HG03135 (cell line): ENCODE measurements around the gene KMT5C.

Source experiments
- ATAC-seq: cut with Tn5 transposase; IDR thresholded peaks from one replicate; pipeline ENCODE4 v1.9.1; 2021; ENCODE audit warnings: mild to moderate bottlenecking, moderate library complexity; ENCODE audit not compliant: unreplicated experiment

Gene KMT5C

DNA sequence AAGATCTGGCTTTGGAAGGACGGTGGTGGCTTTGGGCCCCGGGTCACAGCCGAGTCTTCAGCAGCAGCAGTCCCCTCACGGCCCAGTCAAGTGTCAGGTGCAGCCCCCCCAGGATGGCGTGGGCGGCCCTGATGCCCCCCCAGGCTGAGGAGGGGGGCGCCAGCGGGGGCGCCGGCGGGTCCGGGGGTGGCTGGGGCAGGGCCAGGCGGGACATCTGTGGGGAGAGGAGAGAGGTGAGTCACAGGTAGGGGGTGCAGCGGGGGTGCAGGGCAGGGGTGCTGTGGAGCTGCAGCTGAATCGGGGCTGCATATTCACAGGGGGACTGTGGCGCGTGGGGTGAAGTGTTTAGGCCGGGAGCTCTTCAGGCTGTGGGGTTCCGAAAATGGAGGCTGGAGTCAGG, 26.3 kb downstream of the KMT5C start:
- ATAC-seq: no peak

DNA sequence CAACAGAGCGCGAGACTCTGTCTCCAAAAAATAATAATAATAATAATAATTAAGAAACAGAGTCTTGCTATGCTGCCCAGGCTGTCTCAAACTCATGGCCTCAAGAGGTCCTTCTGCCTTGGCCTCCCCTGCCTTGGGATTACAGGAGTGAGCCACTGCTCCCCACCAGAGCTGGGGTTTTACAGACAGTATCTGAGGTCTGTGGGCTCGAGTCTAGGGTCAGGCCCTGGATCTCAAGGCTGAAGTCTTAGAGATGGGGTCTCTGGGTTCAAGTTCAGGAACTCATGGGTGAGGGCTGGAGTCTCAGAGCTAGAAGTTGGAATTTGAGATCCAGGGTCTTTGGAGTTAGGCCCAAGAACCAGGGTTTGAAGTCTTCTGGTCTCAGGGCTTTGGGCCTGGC, 27.1 kb downstream of the KMT5C start:
- ATAC-seq: no peak

DNA sequence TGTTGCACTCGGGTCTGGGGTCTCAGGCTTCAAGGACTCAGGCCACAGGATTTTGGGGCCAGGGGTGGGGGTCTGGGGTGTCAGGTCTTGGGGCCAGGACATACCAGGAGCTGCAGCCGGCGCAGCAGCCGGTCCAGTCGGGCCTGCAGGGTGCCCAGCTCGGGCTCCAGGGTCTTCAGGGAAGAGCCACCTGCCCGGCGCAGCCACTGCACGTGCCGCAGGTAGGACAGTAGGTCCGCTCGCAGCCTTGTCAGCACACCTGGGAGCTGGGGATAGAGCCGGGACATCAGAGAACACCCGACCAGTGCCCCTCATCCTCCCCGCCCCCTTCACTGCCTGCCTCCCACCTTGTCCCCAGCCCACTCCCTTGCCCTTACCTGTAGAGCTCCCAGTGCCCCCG, 28.4 kb downstream of the KMT5C start:
- no peak for ATAC-seq

DNA sequence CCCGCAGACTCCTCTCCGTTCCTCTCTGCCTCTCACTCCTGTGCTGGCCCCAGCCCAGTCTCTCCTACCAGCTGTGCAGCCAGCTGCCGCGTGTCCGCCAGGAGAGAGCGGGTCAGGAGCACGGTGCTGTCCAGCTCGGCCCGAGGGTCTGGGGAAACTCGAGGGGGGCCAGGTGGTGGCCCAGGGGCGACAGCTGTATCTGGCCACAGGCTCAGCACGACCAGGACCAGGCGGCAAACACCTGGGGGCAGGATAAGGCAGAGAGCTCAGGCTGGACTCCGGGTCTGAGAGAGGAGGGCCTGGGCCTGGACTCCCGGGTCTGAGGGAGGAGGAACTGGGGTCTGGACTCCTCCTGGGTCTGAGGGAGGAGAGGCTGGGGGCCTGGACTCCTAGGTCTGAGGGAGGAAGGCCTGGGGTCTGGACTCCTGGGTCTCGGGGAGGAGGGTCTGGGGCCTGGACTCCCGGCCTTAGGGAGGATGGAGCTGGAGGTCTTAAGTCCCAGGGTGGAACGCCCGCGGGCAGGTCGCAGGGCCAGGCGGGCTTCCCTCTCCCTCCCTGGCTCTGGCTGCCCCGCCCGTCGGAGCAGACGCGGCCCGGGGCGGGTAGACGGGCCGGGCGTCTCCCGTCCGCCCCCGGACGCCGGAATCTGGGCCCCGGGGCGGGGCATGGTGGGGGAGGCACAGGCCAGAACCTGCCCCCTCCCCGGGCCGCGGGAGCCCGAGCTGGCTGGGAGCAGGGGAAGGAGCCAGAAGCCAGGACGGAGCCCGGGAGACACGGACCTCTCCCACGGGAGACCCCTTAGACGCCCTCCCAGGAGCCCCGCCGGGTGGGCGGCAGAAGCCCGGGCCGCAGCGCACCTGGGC, 29.3 kb downstream of the KMT5C start:
- no peak for ATAC-seq

DNA sequence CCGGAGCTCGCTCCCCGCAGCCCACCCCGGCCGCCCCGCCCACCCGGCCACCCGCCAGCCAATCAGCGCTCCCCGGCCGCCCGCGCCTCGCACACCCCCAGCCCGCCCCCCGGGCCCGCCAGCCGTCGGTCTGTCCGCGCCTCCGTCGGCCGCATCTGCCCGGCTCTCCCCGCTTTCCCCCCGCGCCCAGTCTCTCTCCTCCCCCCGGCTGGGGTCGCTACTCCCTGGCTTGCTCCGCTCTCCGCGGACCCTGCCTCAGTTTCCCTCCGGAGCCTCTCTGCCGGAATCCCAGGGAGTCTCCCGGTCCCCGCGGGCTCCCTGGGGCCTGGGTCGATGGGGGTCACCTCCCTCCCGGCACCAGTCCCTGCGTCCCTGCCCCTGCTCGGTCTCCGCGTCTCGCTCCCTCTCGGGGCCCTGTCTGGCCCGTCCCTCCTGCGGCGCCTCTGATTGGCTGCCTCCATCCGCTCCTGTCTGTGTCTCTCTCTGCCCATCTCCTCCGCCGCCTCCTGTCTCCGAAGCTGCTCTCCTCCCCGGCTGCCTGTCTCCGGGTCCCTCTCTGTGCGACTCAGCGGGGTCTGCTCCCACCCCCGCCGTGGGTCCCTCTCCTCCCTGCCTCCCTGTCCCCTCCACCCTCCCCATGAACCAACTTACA, 30.1 kb downstream of the KMT5C start:
- ATAC-seq: no peak

DNA sequence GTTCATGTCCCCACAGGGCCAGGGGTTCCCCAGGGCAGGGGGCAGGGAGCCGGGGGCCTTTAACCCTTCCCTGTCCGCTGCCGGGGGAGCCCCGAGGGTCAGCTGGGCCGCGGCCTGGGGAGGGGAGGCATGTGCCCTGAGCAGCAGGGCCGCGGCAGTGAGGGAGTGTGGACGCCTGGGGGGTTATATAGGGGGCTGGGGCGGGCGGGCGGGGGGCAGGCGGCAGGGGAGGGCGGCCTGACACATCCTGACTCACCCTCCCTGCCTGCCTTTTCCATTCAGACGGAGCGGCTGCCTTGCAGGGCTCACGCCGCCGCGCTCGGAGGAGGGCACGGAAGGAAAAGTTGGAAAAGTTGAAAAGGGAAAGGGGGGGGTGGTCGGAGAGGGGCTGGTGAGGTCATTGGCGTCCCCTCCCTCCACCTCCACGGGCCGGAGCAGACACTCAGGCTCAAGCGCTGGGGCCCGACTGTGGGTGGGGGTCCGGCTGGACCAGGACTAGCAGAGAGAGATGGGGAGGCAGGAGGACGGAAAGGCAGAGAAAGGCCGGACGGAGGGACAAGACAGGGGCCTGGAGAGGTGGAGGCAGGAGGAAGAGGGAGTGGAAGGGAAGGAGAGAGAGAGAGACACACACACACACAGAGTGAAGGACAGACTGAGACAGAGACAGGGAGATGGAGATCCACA, 30.8 kb downstream of the KMT5C start, which contains the start of gene IL11:
TSS of gene IL11 (minus strand) at position 159 of the 684 bp plus-strand sequence. CDS start at position 6, 153 bp downstream.
- ATAC-seq: no peak

DNA sequence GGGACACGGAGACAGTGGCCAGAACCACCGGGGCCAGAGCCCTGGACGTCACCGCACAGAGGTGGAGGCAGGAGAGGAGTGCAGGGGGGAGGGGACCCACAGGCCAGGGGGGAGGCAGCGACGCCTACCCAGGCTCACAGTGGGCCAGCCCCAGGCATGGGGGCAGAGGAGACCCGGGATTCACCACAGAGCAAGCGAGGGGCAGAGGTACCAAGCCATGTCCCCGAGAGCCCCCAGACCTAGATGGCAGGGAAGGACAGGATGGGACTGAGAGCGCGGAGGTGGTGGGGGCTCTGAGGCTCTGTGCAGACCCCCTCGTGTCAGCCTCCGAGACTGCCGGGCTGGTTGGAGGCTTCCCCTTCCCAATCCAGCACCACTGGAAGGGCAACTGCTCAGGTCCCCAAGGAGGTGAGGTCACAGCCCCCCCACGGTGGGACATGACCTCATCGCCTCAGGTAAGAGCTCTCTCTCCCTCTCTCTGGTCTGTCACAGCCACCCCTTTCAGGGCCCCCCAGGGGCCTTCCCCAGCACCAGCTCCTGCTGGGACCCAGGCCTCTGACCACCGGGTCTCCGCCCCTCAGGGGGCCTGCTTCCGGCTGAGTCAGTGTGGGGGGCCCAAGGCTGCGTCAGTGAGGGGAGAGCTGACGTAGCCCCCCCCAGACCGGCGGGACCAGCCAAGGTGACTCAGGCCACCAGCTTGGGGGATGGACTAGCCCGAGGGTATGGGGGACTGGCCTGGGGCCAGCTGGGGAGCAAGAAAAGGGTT, 32.8 kb downstream of the KMT5C start:
- no peak for ATAC-seq

DNA sequence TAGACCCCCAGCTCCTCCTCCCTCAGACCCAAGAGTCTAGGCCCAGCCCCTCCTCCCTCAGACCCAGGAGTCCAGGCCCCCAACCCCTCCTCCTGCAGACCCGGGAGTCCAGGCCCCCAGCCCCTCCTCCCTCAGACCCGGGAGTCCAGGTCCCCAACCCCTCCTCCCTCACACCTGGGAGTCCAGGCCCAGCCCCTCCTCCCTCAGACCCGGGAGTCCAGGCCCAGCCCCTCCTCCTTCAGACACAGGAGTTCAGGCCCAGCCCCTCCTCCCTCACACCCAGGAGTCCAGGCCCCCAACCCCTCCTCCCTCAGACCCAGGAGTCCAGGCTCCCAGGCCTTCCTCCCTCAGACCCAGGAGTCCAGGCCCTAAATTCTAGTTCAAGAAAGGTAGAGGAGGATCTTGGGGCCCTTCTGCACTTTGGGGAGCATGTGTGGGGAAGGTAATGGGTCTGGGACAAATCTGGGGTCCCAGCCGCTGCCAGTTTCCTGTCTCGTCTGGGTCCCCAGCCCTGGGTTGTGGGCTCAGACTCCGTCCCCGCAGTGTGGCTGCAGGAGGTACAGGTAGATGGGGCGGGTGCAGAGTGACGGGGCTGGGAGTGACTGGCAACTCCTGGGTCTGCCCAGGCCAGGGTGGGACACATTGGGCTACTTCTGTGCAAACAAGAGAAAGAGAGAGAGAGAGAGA, 33.8 kb downstream of the KMT5C start:
- ATAC-seq: no peak

DNA sequence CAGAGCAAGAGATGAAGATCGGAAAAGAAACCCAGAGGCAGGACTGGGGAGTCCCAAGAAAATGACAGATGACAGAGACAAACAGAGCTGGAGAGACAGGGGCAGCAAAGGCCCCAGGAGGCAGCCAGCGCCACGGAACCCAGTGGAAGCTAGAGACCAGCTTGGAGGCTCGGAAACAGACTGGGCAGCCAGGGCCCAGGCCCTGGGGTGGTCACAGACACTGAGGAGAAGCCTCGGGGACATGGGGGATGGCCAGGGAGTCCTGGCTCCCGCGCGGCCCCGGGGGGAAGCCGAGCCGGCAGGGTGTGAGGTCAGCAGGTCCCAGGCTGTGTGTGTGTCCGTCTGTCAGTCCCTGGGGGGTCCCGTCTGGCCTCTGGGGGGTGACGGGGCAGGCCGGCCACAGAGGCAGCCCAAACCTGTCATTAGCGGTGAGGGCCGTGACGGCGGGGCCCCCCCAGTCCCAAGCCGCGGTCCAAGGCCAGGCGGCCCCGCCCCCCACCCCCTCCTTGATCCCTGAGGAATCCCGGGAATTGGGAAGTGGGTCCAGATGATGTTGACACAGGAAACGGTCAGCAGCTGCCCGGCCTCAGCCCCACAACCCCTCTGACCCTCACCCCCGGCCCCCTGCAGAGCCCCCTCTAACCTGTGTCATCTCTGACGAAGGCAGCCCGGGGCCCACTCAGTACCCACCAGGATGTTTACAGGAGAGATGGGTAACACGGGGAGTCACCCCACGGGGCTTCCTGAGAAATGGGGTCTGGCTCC, 34.5 kb downstream of the KMT5C start:
- no peak for ATAC-seq

DNA sequence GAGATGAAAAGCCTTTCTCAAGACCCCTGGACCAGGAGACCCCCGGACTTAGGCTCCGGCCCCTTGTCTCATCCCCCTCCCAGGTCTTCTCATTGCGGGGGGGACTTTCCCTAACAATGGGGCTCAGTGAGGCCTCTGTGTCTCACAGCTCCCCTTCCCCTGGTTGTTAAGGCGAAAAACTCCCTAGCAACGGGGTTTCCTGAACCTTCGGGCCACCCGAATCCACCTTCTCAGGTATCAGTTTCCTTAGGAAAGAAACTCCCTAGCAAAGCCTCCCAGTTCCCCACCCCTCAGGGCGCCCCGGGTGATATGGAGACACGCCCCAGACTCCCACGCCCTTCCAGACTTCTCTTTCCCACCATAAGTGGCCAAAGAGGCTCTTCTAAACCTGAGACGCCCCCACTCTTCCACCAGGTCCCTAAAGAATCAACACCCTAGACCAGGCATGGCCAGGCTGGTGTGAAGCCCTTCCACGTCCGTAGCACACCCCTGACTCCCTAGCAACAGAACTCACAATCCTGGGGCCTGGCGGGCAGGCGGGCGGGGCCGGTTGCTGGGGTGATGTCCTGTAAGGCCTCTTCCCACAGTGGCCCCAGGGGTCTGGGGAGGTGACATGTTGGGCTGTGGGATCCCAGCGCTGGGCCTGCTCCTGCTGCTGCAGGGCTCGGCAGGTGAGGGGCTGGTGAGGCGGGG, 36.7 kb downstream of the KMT5C start, which contains the start of gene TMEM190:
TSS of gene TMEM190 (plus strand) at position 586 of the 693 bp plus-strand sequence. CDS start at position 614, 28 bp downstream.
- ATAC-seq: no peak

DNA sequence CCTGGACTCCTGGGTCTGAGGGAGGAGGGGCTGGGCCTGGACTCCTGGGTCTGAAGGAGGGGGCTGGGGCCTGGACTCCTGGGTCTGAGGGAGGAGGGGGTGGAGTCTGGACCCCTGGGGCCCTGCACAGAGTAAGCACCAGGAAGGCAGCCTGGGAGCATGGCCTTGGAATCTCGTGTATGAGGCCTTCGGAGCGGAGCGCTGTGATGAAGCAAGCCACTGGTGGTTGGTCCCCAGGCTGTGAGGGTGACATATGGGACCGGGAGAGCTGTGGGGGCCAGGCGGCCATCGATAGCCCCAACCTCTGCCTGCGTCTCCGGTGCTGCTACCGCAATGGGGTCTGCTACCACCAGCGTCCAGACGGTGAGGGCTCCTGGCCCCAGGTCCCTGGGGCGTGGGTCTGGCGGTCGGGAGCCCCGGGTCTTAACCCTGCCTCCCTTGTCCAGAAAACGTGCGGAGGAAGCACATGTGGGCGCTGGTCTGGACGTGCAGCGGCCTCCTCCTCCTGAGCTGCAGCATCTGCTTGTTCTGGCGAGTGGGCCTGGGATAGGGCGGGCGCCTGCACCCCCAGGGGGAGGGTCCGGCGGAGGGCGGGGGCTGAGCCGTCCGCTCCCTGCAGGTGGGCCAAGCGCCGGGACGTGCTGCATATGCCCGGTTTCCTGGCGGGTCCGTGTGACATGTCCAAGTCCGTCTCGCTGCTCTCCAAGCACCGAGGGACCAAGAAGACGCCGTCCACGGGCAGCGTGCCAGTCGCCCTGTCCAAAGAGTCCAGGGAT, 37.9 kb downstream of the KMT5C start:
- no peak for ATAC-seq

DNA sequence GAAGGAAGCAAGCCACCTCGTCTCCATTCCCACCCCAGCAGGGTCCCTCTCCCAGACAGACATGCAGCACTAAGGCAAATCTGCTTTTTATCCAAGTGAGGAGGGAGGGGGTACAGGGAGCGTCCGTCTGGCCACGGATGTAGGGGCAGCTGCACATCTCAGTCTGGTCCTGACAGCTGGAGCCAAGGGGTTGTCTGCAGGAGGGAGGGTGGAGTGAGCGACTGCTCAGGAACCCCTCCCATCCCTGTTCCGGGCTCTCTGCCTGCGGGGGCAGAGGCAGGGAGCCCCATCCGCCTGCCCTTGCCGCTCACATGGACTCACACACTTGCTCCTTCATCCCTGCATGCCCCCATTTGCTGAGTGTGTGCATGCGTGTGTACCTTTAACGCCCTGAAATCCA, 39.5 kb downstream of the KMT5C start:
- ATAC-seq: no peak

DNA sequence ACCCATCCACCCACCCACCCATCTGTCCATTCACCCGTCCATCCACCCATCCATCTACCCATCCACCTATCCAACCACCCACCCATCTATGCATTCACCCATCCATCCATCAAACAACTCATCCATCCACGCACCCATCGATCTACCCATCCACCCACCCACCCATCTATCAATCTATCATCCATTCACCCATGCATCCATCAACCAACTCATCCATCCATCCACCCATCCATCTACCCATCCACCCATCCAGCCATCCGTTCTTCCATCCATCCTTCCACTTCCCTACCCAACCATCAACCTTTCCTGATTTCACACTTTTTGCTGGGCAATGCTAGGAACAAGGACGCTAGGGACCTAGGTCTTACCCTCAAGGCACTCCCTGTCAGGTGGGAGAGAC, 42.3 kb downstream of the KMT5C start:
- ATAC-seq: no peak

DNA sequence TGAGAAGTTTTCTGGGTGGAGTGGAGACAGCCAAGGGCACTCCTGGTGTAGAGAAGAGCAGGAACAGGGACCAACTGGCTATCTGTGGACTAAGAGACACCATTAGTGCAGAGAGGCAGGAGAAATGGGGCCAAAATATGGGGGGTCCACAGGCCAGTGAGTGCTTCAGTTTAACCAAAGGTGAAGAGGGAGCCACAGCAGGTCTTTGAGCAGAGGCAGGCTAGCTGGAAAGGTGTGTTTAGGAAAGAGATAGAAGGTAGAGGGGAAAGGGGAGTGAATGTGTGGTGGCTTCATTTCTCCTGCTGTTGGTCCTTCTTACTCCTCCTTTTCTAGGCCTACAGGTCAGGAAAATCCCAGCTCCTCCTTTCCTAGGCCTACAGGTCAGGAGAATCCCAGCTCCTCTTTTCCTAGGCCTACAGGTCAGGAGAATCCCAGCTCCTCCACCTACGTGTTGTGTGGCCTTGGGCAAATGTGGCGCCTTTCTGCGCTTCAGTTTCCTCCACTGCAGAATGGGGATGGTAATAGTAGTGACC, 42.9 kb downstream of the KMT5C start:
- ATAC-seq: no peak

DNA sequence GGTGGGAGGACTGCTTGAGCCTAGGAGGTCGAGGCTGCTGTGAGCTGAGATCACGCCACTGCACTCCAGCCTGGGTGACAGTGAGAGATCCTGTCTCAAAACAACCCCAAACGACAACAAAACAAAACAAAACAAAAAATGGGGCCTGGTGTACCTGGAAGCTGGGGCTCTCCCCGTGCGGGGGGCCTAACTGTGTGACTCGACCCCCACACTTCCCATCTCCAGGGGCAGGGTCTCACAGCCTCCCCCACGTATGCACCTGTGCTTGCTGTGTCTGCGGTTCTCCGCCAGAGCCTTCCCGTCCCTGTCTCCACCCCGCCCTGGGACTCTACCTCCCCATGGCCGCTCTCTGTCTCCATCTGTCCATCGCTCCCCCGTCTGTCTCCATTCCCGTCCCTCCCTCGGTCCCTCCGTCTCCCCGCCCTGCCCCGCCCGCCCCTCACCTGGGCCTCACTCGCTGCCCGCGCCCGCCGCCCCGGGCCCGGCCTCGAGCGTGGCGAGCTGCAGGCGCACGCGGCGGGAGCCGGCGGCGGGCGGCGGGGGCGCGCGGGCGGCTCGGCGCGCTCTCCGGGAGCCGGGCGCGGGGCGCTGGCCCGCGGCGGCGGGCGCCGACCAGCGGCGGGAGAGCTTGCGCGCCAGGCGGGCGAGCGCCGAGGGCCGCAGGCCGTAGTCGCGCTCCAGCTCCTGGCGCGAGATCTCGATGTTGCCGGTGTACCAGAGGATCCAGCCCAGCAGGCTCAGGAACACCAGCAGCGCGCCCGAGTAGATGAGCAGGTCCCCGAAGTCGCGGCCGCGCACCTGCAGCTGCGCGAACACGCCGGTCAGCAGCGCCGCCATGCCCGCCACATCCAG, 43.8 kb downstream of the KMT5C start:
- no peak for ATAC-seq

DNA sequence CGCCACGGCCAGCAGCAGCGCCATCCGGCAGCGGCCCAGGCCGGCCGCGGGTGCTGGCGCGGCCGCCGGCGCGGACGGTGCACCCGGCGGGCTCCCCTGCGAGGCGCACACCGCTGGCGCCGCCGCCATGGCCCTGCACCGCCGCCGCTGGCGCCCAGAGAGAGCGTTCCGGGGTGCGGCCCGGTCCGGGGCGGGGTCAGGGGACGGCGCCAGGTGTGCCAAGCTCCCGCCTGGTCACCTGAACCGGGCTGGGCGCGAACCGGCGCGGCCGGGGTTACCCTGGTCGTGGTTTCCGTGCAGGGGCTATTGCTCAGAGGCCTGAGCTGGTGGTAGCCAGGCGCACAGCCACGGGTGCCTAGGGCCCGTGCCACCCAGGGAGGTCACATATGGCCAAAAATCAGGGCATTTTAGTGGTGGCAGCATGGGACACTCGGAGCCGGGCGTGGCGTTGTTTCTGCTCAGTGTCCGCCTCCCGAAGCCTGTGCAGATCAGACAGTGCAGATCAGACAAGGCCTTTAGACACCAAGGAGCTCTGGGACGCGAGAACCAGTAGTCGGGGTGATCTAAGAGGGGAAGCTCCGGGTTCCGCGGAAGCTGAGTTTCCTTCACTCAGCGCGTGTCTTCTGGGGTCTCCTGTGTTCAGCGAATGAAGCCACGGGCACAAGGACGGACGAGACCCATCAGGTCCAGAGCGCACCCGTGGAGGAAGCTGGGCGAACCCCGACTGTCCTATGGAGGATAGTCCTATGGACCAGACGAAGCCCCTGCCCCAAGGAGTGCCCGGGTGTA, 44.6 kb downstream of the KMT5C start, which contains the start of gene TMEM238:
TSS of gene TMEM238 (minus strand) at position 162 of the 789 bp plus-strand sequence. CDS start at position 129, 33 bp downstream.
- no peak for ATAC-seq
